Fibroblast of lung (primary cell): Measurements from ENCODE around the gene LIMCH1.

Source experiments
- CTCF ChIP-seq, 2 donors: IDR thresholded peaks in 1 of 2; conservative IDR thresholded peaks in 1 of 2; 1 replicate in 1 of 2; 2 replicates in 1 of 2; pipeline ENCODE4 v1.5.1; 2011 to 2012; ENCODE audit warnings: low read length in 2 of 2, control low read depth in 1 of 2, inconsistent platforms in 1 of 2, low read depth in 1 of 2, mild to moderate bottlenecking in 1 of 2
- EZH2 ChIP-seq: IDR thresholded peaks from 2 replicates; pipeline ENCODE4 v1.5.1; 2012; ENCODE audit warnings: low read length, control low read depth, mild to moderate bottlenecking; ENCODE audit errors: missing control alignments

GRCh38 chr4:41625531-41625930 lies 87.6 kb downstream of the LIMCH1 start:
- no peak for TF ChIP-seq CTCF (conservative IDR thresholded peaks at IDR 0.05 in 1 of 2, IDR thresholded peaks at IDR 0.05 in 1 of 2; ENCODE audit: low read depth in 1 of 2, low read length in 2 of 2)
- TF ChIP-seq EZH2: no peak
